Mammary epithelial cell (primary cell): Measurements from ENCODE around the gene SAMM50.

Experiments used
- CTCF ChIP-seq, 2 donors: IDR thresholded peaks in 1 of 2; conservative IDR thresholded peaks in 1 of 2; 2 replicates each; pipeline ENCODE4 v1.5.1; 2011 to 2012; ENCODE audit warnings: inconsistent platforms in 2 of 2, low read length in 2 of 2, mild to moderate bottlenecking in 2 of 2, control low read depth in 1 of 2, low read depth in 1 of 2; ENCODE audit not compliant: insufficient read depth in 1 of 2; ENCODE audit errors: extremely low read depth in 1 of 2
- EZH2 ChIP-seq: IDR thresholded peaks from 2 replicates; pipeline ENCODE4 v1.6.1; 2012; ENCODE audit warnings: low read length, inconsistent platforms, borderline replicate concordance

- TF ChIP-seq CTCF (conservative IDR thresholded peaks at IDR 0.05 in 1 of 2, IDR thresholded peaks at IDR 0.05 in 1 of 2; ENCODE audit: extremely low read depth in 1 of 2, insufficient read depth in 1 of 2, low read depth in 1 of 2, low read length in 2 of 2) (no peak), EZH2 (no peak)
Measured at GRCh38 chr22:44029069-44029468, 73.8 kb downstream of the SAMM50 start.
